Effector memory CD8-positive, alpha-beta T cell (primary cell): ENCODE results near the gene VEGFB.

Source experiments
- ATAC-seq: fragments of 150-1000 bp; cut with Tn5 transposase; replicated peaks from 2 replicates; pipeline ENCODE4 v1.10.0; 2021; ENCODE audit warnings: mild to moderate bottlenecking, moderate library complexity
- DNase-seq, 3 experiments: peaks; one replicate each; pipeline ENCODE4 v3.0.0; 2021
- H3K27ac Mint-ChIP-seq, 2 donors: one replicate each; pipeline ENCODE4 v1.8.0; 2022; ENCODE audit warnings: mild to moderate bottlenecking in 2 of 2, mixed read lengths in 2 of 2, moderate library complexity in 2 of 2
- H3K27me3 Mint-ChIP-seq, 2 donors: one replicate each; pipeline ENCODE4 v1.8.0; 2022; ENCODE audit warnings: mixed read lengths in 2 of 2
- H3K36me3 Mint-ChIP-seq: one replicate; pipeline ENCODE4 v1.8.0; 2022; ENCODE audit warnings: mild to moderate bottlenecking, moderate library complexity, mixed read lengths; ENCODE audit not compliant: insufficient read depth
- H3K4me1 Mint-ChIP-seq, 2 donors: one replicate each; pipeline ENCODE4 v1.8.0; 2022; ENCODE audit warnings: low read depth in 2 of 2, mixed read lengths in 2 of 2
- H3K4me3 Mint-ChIP-seq, 2 donors: one replicate each; pipeline ENCODE4 v1.8.0; 2022; ENCODE audit warnings: mild to moderate bottlenecking in 2 of 2, mixed read lengths in 2 of 2, moderate library complexity in 2 of 2
- H3K9me3 Mint-ChIP-seq, 2 donors: one replicate each; pipeline ENCODE4 v1.8.0; 2022; ENCODE audit warnings: mixed read lengths in 2 of 2

Gene VEGFB

DNA sequence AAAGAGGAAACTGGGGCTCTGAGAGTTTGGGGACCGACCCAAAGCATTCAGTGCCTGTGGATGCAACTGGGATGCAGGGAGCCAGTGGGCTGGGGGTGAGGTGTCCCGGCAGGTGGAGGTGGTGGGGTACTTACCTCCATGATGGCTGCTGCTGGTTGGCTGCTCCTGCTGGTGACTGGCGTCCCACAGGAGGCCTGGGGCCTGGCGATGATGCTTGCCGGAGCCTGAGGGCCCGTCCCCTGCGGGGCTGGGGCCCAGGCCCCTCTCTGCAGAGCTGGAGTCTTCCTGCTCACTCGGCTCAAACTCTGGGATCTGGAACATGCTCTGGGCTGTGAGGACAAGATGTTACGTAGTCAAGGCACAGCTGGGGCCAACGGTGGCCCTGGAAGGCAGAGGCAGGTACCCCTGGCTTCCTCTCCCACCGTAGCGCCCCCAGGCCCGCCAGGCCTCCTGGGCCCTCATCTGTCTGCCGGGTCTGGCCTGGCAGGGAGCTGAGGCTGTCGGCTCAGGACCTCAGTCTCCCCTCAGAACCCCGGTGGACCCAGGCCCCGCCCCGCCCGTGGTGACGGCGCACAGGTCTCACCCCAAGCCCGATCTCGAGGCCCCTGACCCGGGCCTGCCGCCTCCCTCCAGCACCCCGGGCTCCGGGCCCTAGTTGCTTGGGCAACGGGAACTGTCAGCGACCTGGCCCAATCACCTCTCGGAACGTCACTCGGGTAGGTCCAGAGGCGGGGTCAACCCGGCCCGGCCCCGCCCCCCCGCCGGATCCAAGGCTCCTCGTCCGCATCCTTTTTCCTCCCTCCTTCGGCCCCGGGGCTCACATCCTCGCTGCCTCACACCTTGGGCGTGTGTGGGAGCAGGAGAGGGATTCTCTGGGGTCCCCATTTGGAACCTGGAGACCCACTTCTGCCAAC, 49.9 kb downstream of the VEGFB start, which contains the start of gene BAD:
TSS of gene BAD (minus strand) at position 618 of the 914 bp plus-strand sequence. CDS start at position 321, 297 bp downstream.
- DNase-seq, result peak; percentile 86 to 88 (median 87)
- H3K4me3 Mint-ChIP-seq, result peak within 1 kb of the TSS; percentile 88 to 90
- H3K27me3 Mint-ChIP-seq, result no peaks in the 10 kb centered on the region
- peak; percentile 78 for ATAC-seq
- H3K4me1 Mint-ChIP-seq, result peaks cover 14 to 22% of the 10 kb centered on the region in 2 donors
- no peaks in the 10 kb centered on the region for H3K9me3 Mint-ChIP-seq
- H3K27ac Mint-ChIP-seq, result peak within 1 kb of the TSS; percentile 97 to 99
- H3K36me3 Mint-ChIP-seq, result peaks cover 48% of the 10 kb centered on the region

DNA sequence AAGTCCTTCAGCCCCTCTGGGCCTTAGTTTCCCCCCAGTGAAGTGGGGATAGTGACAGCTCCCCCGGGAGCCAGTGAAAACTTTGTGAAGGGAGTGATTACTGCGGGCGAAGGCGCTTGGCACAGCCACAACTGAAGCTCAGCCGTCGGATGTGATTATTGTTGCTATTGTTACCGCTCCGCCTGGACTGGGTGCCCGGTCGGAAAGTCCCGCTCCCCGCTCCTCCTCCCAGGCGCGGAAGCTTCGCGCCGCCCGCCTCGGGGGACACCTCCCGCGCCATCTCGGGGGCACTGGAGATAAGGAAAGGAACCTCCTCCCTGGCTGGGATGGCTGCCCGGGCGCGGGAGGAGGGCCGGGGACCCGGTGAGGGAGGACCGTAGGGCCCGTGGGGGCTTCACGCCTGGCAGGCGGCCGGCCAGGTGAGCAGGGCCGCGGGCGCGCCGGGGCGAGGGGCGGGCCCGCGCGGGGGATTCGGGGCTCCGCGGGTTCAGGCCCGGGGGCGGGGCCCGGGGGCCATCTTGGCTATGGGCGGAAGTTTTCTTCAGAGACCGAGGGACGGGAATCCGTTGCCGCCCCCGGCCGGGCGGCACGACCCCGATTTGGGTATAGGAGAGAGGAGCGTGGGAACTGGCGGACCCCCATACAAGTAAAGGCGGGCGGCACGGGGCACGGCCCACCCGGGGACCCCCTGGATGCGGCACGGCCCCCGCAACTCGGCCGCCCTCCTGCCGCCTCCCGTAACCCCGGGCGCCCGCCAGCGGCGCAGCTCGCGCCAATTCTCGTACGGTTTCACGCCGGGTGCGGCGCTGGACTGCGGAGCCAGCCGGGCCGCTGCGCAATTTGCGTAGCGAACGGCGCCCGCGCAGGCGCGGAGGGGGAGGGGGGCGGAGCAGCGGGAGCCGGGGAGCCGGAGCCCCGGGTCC, 50.8 kb downstream of the VEGFB start, which contains the start of gene GPR137:
TSS of gene GPR137 (plus strand) at position 887 of the 923 bp plus-strand sequence. CDS start 677 bp downstream, outside the sequence.
- Mint-ChIP-seq H3K4me1 (peaks cover 14 to 22% of the 10 kb centered on the region in 2 donors), H3K9me3 (no peaks in the 10 kb centered on the region), H3K27me3 (peaks cover 0 to 2% of the 10 kb centered on the region in 2 donors), H3K4me3 (peak within 1 kb of the TSS; percentile 88 to 90), H3K27ac (peak within 1 kb of the TSS; percentile 97 to 99), H3K36me3 (peaks cover 49% of the 10 kb centered on the region)
- DNase-seq (peak; percentile 91 to 97 (median 96)), ATAC-seq (peak; percentile 75)

DNA sequence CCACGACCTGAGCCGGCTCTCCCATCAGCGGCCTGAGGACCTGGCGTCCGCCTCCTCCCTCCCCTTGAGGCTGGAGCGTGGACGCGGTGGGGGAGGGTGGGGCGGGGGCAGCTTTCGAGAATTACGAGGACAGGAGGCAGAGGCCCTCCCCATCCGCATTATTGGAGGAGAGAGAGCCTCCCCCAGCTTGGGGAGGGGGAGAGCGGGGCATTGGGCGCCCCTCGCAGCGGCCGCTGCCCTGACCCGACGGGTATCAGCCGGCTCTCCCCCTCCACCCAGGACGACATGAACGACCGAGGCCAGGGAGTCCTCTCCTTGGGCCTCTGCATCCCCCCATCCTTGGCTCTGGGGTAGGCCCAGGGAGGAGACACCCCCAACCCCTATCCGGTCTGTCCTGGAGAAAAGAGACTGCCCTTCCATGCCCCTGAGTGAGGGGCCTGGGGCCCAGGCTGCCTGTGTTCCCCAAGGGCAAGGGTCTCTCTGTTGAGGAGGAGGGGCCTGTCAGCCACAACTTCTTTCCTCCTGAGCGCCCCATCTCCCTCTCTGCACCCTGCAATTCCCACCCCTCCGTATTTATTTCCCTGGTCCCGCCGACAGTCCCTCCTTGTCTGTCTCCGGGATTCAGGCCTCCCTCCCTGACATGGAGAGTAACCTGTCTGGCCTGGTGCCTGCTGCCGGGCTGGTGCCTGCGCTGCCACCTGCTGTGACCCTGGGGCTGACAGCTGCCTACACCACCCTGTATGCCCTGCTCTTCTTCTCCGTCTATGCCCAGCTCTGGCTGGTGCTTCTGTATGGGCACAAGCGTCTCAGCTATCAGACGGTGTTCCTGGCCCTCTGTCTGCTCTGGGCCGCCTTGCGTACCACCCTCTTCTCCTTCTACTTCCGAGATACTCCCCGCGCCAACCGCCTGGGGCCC, 51.8 kb downstream of the VEGFB start:
- Mint-ChIP-seq H3K9me3 (no peaks in the 10 kb centered on the region), H3K27ac (peak overlapping the region; percentile 85 to 99), H3K4me1 (peaks cover 14 to 26% of the 10 kb centered on the region in 2 donors), H3K36me3 (peaks cover 50% of the 10 kb centered on the region), H3K4me3 (peak overlapping the region; percentile 88 to 90), H3K27me3 (peaks cover 8 to 11% of the 10 kb centered on the region in 2 donors)
- DNase-seq, result no peak
- no peak for ATAC-seq

DNA sequence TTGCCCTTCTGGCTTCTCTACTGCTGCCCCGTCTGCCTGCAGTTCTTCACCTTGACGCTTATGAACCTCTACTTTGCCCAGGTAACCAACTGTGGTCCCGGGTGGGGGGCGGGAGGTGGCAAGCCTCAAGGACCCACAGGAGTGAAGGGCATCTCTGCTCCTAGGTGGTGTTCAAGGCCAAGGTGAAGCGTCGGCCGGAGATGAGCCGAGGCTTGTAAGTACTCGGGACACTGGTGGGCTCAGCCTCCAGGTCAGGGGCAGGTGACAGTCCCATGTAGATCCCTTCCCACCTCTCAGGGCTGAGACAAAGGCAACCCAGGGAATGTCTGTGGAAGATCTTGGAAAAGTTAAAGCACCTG, 52.4 kb downstream of the VEGFB start:
- H3K9me3 Mint-ChIP-seq, result no peaks in the 10 kb centered on the region
- peaks cover 14 to 25% of the 10 kb centered on the region in 2 donors for H3K4me1 Mint-ChIP-seq
- no peak for ATAC-seq
- H3K36me3 Mint-ChIP-seq, result peaks cover 48% of the 10 kb centered on the region
- peak overlapping the region; percentile 85 to 99 for H3K27ac Mint-ChIP-seq
- peak overlapping the region; percentile 79 to 90 for H3K4me3 Mint-ChIP-seq
- peaks cover 8 to 12% of the 10 kb centered on the region in 2 donors for H3K27me3 Mint-ChIP-seq
- no peak for DNase-seq

DNA sequence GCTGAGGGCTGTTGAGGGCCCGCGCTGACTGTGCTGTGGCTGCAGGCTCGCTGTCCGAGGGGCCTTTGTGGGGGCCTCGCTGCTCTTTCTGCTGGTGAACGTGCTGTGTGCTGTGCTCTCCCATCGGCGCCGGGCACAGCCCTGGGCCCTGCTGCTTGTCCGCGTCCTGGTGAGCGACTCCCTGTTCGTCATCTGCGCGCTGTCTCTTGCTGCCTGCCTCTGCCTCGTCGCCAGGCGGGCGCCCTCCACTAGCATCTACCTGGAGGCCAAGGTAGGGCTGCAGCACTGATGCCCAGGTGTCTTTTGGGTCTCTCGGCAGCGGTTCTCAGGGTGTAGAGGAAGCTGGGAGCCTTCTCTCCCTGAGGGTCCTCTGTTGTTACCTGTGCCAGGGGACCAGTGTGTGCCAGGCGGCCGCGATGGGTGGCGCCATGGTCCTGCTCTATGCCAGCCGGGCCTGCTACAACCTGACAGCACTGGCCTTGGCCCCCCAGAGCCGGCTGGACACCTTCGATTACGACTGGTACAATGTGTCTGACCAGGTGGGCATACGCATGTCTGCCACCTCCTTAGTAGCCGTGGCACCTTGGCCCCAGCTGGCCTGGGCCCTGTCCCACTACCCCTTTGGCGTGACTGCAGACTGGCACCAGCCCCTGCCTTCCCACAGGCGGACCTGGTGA, 53.4 kb downstream of the VEGFB start:
- H3K27me3 Mint-ChIP-seq, result peaks cover 8 to 19% of the 10 kb centered on the region in 2 donors

DNA sequence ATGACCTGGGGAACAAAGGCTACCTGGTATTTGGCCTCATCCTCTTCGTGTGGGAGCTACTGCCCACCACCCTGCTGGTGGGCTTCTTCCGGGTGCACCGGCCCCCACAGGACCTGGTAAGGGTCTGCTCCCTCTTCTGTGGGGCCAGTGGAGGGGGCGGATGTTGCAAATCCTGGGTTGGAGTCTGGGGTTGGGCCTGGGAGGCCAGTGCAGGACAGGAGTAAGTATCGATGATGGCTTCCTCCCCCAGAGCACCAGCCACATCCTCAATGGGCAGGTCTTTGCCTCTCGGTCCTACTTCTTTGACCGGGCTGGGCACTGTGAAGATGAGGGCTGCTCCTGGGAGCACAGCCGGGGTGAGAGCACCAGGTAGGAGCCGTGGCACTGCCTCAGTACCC, 54.0 kb downstream of the VEGFB start:
- Mint-ChIP-seq H3K36me3 (peaks cover 43% of the 10 kb centered on the region), H3K27me3 (peaks cover 14 to 24% of the 10 kb centered on the region in 2 donors), H3K4me3 (no peak overlapping the region), H3K4me1 (peaks cover 14 to 20% of the 10 kb centered on the region in 2 donors), H3K27ac (no peak overlapping the region), H3K9me3 (no peaks in the 10 kb centered on the region)
- no peak for DNase-seq
- ATAC-seq, result no peak

More for the DNA sequence above, 53.4 kb downstream of the VEGFB start:
- Mint-ChIP-seq H3K36me3 (peaks cover 46% of the 10 kb centered on the region), H3K9me3 (no peaks in the 10 kb centered on the region), H3K4me1 (peaks cover 14 to 25% of the 10 kb centered on the region in 2 donors), H3K27ac (no peak overlapping the region), H3K4me3 (no peak overlapping the region)
- no peak for DNase-seq
- ATAC-seq, result no peak
